D721Med (cell line): Measurements from ENCODE around the gene IL6R.

Experiments used
- DNase-seq: peaks from one replicate; pipeline ENCODE4 v3.0.0; 2011; ENCODE audit warnings: low spot score; ENCODE audit not compliant: insufficient read length
- FAIRE-seq: peaks from 2 replicates; lab custom pipeline; 2011; peaks lifted over from hg19 to GRCh38; lab: Jason Lieb, UNC
- TF ChIP-seq, protein P1 (sequence below): IDR thresholded peaks from 2 replicates; pipeline ENCODE4 v1.5.1; 2012; ENCODE audit warnings: mild to moderate bottlenecking, control low read depth; ENCODE audit not compliant: insufficient read depth; ENCODE audit errors: missing control alignments

IL6R gene

GRCh38 chr1:154466206-154466605 is 61.1 kb downstream of the IL6R start:
- no peak for DNase-seq
- TF ChIP-seq, protein P1, sequence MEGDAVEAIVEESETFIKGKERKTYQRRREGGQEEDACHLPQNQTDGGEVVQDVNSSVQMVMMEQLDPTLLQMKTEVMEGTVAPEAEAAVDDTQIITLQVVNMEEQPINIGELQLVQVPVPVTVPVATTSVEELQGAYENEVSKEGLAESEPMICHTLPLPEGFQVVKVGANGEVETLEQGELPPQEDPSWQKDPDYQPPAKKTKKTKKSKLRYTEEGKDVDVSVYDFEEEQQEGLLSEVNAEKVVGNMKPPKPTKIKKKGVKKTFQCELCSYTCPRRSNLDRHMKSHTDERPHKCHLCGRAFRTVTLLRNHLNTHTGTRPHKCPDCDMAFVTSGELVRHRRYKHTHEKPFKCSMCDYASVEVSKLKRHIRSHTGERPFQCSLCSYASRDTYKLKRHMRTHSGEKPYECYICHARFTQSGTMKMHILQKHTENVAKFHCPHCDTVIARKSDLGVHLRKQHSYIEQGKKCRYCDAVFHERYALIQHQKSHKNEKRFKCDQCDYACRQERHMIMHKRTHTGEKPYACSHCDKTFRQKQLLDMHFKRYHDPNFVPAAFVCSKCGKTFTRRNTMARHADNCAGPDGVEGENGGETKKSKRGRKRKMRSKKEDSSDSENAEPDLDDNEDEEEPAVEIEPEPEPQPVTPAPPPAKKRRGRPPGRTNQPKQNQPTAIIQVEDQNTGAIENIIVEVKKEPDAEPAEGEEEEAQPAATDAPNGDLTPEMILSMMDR, result no peak

GRCh38 chr1:154466921-154467417 is 61.8 kb downstream of the IL6R start:
- TF ChIP-seq, protein P1, result peak; percentile 37
- FAIRE-seq, result no peak
- no peak for DNase-seq

More at GRCh38 chr1:154466206-154466605, 61.1 kb downstream of the IL6R start:
- no peak for FAIRE-seq

GRCh38 chr1:154467434-154468102 is 62.4 kb downstream of the IL6R start:
- TF ChIP-seq, protein P1, result no peak
- no peak for DNase-seq
- no peak for FAIRE-seq

GRCh38 chr1:154468535-154469250 is 63.5 kb downstream of the IL6R start:
- DNase-seq (no peak), FAIRE-seq (no peak)
- TF ChIP-seq, protein P1, result no peak

DNA sequence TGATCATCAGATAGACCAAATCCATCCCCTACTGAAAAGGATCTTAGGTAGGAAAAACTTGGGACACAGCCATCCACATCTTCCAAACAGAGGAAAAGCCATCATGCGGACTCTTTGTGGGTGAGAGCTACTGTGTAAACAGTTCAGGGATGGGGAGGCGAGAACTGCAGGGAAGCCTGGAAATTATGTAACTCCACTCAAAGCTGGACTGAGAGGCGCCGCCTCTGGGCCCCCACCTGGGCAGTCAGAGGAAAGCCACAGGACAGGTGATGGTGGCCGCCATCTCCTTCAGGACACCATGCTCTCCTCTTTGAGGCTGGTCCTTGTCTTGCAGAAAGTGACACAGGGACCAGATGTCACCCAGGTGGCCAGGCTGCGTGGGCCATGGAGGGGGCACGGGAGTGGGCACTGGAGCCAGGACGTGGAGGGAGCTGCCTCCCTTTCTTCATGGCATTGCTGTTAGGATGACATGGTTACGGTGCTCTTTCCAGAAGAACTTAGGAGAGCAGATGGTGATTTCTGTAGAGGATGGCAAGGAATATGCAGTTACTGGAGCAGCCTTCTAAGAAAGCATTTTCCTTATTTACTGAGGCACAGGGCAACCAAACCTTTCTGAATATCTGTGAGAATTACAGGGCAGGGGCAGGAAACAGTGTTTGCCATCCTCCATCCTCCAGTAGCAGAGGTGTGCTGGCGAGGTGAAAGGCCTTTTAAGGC is 64.9 kb downstream of the IL6R start:
- DNase-seq (no peak), FAIRE-seq (no peak)
- TF ChIP-seq, protein P1, result no peak

DNA sequence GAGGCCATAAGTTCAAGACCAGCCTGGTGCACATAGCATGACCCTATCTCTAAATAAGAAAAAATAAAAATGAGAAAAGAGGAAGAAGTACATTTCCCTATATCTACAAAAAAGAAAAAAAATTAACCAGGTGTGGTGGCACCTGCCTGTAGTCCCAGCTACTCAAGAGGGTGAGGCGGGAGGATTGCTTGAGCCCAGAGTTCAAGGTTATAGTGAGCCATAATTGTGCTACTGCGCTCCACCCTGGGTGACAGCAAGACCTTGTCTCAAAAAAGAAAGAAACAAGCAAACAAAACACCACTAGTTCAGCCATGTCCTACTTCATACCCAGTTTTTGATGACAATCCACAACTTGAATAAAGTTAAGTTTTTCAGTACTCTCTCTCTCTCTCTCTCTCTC is 66.2 kb downstream of the IL6R start:
- DNase-seq (no peak), FAIRE-seq (no peak)
- TF ChIP-seq, protein P1, result no peak
